ENCODE results near the gene CALD1.

DNA sequence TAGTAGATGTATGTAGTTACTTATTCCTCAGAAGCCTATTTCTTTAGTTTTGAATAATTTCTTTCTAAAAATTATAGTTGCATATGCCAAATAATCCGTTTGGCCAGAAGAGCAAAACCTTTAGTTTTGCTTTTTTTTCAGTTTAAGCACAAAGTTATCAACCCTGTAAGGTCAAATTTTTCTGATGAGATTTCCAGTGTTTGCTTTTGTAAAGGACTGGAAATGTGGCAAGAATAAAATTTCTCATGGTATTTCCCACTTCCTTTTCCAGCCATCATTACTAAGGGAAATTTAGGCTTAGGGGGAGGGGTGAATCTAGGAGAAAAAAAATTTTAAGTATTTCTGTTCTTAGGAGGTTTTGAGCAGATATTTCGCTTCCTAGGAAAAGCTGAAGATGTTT, 7.6 kb downstream of the CALD1 start:
- TF ChIP-seq, protein P1, sequence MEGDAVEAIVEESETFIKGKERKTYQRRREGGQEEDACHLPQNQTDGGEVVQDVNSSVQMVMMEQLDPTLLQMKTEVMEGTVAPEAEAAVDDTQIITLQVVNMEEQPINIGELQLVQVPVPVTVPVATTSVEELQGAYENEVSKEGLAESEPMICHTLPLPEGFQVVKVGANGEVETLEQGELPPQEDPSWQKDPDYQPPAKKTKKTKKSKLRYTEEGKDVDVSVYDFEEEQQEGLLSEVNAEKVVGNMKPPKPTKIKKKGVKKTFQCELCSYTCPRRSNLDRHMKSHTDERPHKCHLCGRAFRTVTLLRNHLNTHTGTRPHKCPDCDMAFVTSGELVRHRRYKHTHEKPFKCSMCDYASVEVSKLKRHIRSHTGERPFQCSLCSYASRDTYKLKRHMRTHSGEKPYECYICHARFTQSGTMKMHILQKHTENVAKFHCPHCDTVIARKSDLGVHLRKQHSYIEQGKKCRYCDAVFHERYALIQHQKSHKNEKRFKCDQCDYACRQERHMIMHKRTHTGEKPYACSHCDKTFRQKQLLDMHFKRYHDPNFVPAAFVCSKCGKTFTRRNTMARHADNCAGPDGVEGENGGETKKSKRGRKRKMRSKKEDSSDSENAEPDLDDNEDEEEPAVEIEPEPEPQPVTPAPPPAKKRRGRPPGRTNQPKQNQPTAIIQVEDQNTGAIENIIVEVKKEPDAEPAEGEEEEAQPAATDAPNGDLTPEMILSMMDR (IDR thresholded peaks at IDR 0.05) = no peak
- TF ChIP-seq EZH2 (IDR thresholded peaks at IDR 0.05) = no peak
- TF ChIP-seq EZH2phosphoT487 (IDR thresholded peaks at IDR 0.05) = no peak

Measured in neural progenitor cell (in vitro differentiated cells).